Fibroblast of the conjunctiva (primary cell): ENCODE measurements around the gene RFT1.
A peak's percentile ranks its signal among the peaks of the same experiment; 100 is the strongest.

Experiments
- DNase-seq: peaks from one replicate; pipeline ENCODE4 v3.0.0-alpha.2; 2010; ENCODE audit warnings: low read depth

The RFT1 gene

DNA sequence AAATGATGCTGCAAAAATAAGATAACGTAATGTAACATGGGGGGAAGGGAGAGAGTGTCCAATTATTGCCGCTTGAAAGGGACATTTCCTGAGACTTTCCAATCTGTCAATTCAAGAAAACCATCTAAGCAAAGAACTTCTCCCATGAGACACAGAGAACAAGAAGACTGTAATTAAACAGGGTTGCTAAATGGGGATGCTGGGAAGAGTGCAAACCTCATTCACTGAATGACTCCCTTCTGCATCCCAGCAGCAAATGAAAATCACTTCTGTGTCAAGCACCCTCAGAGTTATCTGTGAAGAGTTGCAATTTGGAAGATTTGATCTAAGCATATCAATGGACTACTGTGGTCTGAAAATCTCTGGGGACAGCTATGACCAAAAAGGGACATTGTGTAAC is 3.6 kb downstream of the RFT1 start:
- no peak for DNase-seq

DNA sequence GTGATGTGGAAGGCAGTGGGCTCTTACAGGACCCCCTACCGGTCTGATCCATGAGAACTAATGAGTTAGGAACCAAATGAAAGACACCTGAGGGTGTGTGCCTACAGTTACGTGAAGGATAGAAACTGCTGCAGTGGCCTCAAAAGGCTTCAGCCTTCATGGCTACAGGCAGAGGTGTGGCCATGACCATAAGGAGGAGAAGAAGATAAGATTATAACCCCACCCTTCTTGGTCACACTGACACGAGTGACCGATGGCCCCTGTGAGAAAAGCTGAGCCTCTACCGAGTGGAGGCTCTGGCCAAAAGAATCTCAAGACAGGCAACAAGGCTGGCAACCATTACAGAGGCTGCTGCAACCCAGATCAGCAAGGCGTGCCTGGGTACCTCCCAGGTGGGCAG is 6.3 kb downstream of the RFT1 start:
- DNase-seq, result no peak

DNA sequence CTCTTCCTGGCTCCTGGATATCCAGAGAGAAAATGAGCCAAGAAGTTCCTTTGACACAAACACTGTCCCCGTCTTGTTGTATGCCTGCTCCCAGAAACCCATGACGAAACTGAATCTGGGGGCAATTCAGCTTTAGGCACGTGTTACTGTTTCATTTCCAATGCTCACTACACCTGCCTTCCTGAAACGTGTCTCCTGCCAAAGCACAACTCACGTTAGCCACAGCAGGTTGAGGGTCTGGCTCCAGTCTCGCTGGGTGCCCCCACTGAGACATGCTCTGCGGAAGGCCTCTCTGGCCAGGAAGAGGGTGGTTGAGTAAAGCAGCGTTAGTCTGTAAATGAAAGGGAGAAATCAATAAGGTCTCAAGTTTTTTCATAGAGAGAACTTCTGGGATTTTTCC is 6.7 kb downstream of the RFT1 start:
- DNase-seq, result no peak

GRCh38 chr3:53122933-53123305 is 7.3 kb downstream of the RFT1 start:
- DNase-seq, result no peak

DNA sequence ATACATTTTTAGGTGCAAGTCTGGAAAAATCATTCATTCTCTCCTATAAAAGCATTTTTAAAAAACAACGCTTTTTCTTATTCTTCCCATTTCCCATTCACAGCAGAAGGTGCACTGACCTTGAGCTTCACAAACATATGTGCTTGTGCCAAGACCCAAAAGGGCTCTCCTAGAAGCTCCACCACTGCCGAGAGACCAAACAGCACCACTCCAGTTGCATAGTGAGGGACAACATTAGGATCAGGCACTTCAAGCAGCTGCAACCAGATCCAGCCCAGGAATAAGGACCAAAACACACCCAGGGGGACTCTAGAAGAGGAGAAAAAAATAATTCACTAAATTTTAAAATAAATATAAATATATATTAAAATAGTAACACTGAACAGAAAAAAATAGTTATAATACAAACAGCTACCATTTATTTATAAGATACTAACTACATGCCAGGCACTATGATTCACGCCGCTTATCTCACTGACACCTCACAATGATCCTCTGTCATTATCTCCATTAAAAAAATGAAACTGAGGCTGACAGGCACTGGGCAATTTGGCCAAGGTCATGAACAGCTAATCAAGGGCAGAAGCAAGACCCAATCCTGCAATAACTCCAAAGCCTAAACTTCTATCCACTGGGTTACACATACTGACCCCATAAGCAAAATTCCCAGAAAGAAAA is 7.8 kb downstream of the RFT1 start:
- DNase-seq, result no peak

GRCh38 chr3:53120336-53120735 is 9.9 kb downstream of the RFT1 start:
- no peak for DNase-seq

GRCh38 chr3:53116956-53117355 is 13.3 kb downstream of the RFT1 start:
- no peak for DNase-seq

DNA sequence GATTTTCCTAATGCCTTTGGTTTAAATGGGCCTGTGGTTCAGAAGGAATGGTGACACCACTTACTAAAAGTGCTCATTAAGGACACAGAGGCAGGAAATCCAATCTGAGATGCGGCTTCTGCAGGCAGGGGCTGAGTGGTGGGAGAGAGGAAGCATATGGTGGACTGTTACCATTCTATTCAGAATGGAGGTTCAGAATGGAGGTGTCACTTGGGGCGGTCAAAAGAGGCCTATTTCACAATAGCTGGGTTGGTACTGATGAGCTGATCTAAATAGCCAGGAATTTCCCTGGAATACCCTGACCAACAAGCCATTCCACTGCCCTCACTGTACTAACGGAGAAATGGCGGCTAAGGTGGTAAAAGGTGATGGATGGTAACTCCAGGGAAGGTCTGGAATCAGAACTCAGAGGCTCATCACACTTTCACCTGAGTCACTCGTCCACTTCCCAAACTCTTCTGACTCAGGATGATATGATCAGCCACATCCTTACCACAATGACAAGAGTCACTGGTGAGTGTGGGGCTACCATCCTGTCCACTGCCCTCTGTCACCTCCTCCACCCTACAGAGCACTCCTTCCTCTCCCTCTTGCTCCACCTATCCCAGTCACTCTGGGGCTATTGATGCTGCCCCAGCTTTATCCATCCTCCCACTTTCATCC is 15.7 kb downstream of the RFT1 start:
- DNase-seq, result no peak

- DNase-seq, result peak; percentile 60
Observed at GRCh38 chr3:53114011-53114400, 16.2 kb downstream of the RFT1 start.

DNA sequence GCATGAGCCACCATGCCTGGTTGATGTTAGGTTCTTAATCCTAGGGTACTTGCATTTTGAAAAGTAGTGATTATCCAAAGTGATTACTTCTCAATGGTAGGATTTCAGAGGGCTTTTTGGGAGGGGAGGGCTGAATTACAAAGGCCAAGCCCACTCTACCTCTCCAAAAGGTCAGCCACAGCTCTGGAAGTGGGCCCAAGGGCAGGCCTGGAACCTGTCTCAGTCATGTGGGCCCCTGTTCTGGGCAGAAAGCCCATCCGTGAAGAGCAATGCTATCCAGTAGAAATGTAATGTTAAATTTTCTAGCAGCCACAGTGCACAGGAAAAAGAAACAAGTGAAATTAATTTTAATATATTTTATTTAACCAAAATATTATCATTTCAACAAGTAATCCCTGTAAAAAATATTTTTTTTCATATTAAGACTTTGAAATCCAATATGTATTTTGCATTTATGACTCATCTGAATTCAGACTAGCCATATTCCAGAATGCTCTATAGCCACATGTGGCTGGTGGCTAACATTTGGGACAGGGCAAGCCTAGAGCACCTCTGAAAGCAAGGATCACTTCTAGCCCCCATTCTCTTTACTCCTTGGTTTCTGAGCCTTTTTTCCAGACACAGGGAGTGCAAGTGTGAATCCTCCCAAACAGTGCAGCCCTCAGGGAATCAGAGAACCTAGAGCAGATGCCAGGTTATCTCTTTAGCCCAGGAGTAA is 16.8 kb downstream of the RFT1 start:
- no peak for DNase-seq

DNA sequence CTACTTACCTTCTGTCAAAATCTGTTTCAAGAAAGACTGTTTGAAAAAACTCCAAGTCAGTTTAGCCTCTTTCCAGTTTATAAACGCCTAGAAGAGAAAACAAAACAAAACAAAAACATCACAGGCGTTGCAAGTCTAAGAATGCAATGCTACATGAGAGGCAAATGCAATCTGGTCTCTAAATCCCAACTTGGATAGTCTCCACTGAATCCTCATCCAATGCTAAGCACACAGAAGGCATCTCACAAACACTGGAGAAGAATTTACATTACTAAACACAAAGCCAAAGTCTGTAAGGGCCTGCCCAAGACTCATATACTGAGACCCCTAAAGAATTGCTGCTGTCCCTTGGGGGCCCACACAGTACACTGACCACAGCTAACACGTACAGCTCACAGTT is 18.4 kb downstream of the RFT1 start:
- no peak for DNase-seq

DNA sequence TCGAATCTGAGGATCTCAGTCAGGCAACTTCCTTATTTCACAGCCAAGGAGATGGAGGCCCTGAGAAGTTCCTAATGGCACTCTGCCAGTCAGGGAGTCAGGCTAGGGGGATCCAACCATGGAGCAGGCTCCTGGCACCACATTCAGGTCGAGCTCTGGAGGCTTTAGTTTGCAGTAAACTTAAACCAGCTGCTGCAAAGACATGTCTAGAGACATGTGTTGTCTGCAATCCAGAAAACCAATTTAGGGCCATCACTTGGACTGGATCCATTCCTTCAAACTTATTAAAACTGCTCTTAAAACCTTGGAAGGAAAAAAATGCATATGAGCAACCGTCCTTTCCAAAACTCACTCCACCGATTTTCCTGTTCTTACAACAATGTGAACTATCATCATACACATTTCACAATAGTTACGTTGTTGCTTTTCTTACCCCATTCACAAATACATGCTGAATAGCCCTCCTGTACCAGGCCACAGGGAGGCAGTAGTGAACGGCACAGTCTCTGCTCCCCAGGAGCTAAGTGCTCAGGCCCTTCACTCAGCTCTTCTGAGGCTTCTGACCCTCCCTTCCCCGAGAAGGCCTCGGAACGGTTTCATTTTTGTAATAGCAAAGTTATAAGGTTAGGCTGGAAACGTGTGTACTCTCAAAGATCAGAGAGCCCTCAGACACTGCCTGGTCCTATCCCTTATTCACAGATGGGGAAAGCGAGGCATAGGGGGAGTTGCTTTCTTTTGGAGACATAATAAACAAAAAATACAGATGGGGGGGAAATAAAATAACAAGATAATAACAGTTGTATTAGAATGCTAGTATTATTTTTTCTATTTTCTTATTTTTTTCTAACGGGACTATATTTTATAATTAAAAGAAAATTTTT is 20.1 kb downstream of the RFT1 start:
- DNase-seq, result peak; percentile 92

DNA sequence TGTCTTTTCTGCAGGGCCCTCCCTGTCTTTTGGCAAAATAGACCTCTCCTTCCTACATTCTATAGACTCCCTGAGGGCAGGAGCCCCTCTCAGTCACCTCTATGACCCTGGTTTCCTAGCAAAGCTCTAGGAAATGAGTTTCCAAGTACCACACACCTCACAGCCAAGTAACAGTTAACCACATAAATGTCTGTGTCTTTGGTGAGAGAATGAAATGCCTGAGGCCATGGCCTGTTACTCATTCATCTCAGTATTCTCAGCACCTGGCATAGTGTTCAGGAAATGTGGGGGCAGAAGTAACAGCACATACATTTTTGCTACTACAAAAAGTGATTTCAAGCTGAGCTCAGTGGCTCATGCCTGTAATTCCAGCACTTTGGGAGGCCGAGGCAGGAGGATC is 21.0 kb downstream of the RFT1 start:
- peak; percentile 10 for DNase-seq

DNA sequence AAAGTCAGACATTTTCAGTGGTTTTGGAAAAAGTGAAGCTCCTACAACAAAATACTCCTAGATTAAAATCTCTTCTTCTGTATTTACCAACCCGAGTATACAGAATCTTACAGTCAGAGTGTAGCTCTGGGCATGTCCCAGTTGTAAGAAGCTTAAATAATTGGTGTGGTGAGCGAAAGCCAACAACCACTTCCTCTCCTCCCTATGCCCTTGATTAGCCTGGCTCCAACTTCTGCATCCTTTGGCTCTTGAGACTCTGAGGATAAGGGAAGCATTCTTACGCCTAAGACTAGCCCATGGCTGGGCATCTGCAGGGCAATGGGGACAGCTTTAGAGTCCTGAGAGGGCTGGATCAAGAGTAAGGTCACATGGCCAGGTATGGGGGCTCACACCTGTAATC is 25.5 kb downstream of the RFT1 start:
- no peak for DNase-seq

- no peak for DNase-seq
Observed at GRCh38 chr3:53103397-53104296, 26.6 kb downstream of the RFT1 start.

GRCh38 chr3:53102601-53103147 is 27.6 kb downstream of the RFT1 start:
- no peak for DNase-seq

GRCh38 chr3:53101956-53102355 is 28.3 kb downstream of the RFT1 start:
- no peak for DNase-seq

- no peak for DNase-seq
Observed at GRCh38 chr3:53100818-53101466, 29.3 kb downstream of the RFT1 start.

GRCh38 chr3:53097887-53098286 is 32.3 kb downstream of the RFT1 start:
- no peak for DNase-seq

DNA sequence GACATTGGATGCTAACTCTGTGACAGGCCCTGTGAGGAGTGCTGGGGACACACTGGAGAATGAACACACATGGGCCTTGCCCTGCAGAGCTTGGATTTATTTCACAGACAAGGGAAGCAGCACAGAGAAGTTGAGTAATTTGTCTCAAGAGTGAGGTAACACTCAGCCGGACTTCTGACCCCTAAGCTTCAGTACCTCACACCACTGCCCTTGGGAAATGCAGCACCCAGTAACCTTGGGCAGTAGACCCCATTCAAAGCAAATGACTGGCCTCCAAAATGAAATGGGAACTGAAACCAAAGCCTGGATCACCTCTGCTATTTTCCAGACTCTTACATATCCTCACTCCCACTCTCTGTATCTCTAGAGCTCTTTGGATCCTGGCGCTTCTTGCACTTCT is 37.3 kb downstream of the RFT1 start:
- no peak for DNase-seq

- no peak for DNase-seq
Observed at GRCh38 chr3:53092216-53092615, 38.0 kb downstream of the RFT1 start.
